ENCODE results near the gene LDLRAD4. TPM values are rescaled to one million over a fixed set of nuclear protein-coding genes. Genes with fewer than 3 reads are reported as not detected.
A peak's percentile ranks its signal among the peaks of the same experiment; 100 is the strongest.

LDLRAD4 gene
- polyA plus RNA-seq, 4 donors = 10.5 to 11.6 (median 11.5) TPM

- DNase-seq (ENCODE audit: low read depth in 4 of 4, low spot score in 3 of 4) = no peak
These were observed 275.2 kb downstream of the LDLRAD4 start for GRCh38 chr18:13493725-13494124.

GRCh38 chr18:13494871-13495445, 276.4 kb downstream of the LDLRAD4 start:
- DNase-seq (ENCODE audit: low read depth in 4 of 4, low spot score in 3 of 4) = no peak

- DNase-seq (ENCODE audit: low read depth in 4 of 4, low spot score in 3 of 4) = no peak
These were observed 277.4 kb downstream of the LDLRAD4 start for GRCh38 chr18:13495961-13496360.

GRCh38 chr18:13496691-13497281, 278.2 kb downstream of the LDLRAD4 start:
- DNase-seq (ENCODE audit: low read depth in 4 of 4, low spot score in 3 of 4) = no peak

GRCh38 chr18:13499803-13500202, 281.2 kb downstream of the LDLRAD4 start:
- no peak for DNase-seq (ENCODE audit: low read depth in 4 of 4, low spot score in 3 of 4)

GRCh38 chr18:13500227-13500865, 281.8 kb downstream of the LDLRAD4 start:
- DNase-seq (ENCODE audit: low read depth in 4 of 4, low spot score in 3 of 4) = peak in 3 of 4 donors; percentile 37 to 61 (median 53)

GRCh38 chr18:13500869-13501542, 282.4 kb downstream of the LDLRAD4 start:
- DNase-seq (ENCODE audit: low read depth in 4 of 4, low spot score in 3 of 4) = no peak

GRCh38 chr18:13501543-13501887, 283.0 kb downstream of the LDLRAD4 start:
- no peak for DNase-seq (ENCODE audit: low read depth in 4 of 4, low spot score in 3 of 4)

GRCh38 chr18:13501891-13502290, 283.3 kb downstream of the LDLRAD4 start:
- DNase-seq (ENCODE audit: low read depth in 4 of 4, low spot score in 3 of 4) = no peak

- DNase-seq (ENCODE audit: low read depth in 4 of 4, low spot score in 3 of 4) = no peak
These were observed 284.0 kb downstream of the LDLRAD4 start for GRCh38 chr18:13502585-13502984.

GRCh38 chr18:13503836-13504235, 285.3 kb downstream of the LDLRAD4 start:
- DNase-seq (ENCODE audit: low read depth in 4 of 4, low spot score in 3 of 4) = no peak

- no peak for DNase-seq (ENCODE audit: low read depth in 4 of 4, low spot score in 3 of 4)
These were observed 287.3 kb downstream of the LDLRAD4 start for GRCh38 chr18:13505780-13506345.

GRCh38 chr18:13510594-13510993, 292.0 kb downstream of the LDLRAD4 start:
- no peak for DNase-seq (ENCODE audit: low read depth in 4 of 4, low spot score in 3 of 4)

GRCh38 chr18:13511961-13512577, 293.5 kb downstream of the LDLRAD4 start:
- DNase-seq (ENCODE audit: low read depth in 4 of 4, low spot score in 3 of 4) = no peak

- DNase-seq (ENCODE audit: low read depth in 4 of 4, low spot score in 3 of 4) = no peak
These were observed 294.5 kb downstream of the LDLRAD4 start for GRCh38 chr18:13513021-13513420.

GRCh38 chr18:13513481-13513880, 294.9 kb downstream of the LDLRAD4 start:
- no peak for DNase-seq (ENCODE audit: low read depth in 4 of 4, low spot score in 3 of 4)

- DNase-seq (ENCODE audit: low read depth in 4 of 4, low spot score in 3 of 4) = no peak
These were observed 296.0 kb downstream of the LDLRAD4 start for GRCh38 chr18:13514558-13514957.

GRCh38 chr18:13516855-13517254, 298.3 kb downstream of the LDLRAD4 start:
- no peak for DNase-seq (ENCODE audit: low read depth in 4 of 4, low spot score in 3 of 4)

GRCh38 chr18:13517369-13517768, 298.8 kb downstream of the LDLRAD4 start:
- no peak for DNase-seq (ENCODE audit: low read depth in 4 of 4, low spot score in 3 of 4)

- no peak for DNase-seq (ENCODE audit: low read depth in 4 of 4, low spot score in 3 of 4)
These were observed 299.8 kb downstream of the LDLRAD4 start for GRCh38 chr18:13518382-13518781.

- DNase-seq (ENCODE audit: low read depth in 4 of 4, low spot score in 3 of 4) = no peak
These were observed 301.7 kb downstream of the LDLRAD4 start for GRCh38 chr18:13520306-13520705.

All from right renal pelvis (tissue), 4 donors.